SK-MEL-5 (cell line): ENCODE data around the gene ULK4. TPM values are rescaled to one million over a fixed set of nuclear protein-coding genes. Genes with fewer than 3 reads are reported as not detected.

Experiments used
- DNase-seq: peaks from one replicate; pipeline ENCODE4 v3.0.0-alpha.2; 2016; ENCODE audit warnings: low read depth, low spot score
- in situ Hi-C: cut with HindIII; loops from 2 replicates; pipeline ENCODE4 v1.10.0; 2016; ENCODE audit warnings: low sequenced_read_pairs, high pct_unique_total_duplicates, low pct_unique_long_range_greater_than_20kb
- total RNA-seq: library from RNA; depleted of rRNA; stranded (reverse); fragments of >200 nt; shearing (Covaris generic); gene quantifications from 2 replicates; pipeline ENCODE4 v1.2.3, GENCODE V29; 2014

The ULK4 gene
- total RNA-seq, 1 experiment from 2014 or later = 20.9 TPM

GRCh38 chr3:41640076-41640475 is 321.8 kb downstream of the ULK4 start:
- in situ Hi-C loops = no loop called here
- DNase-seq = no peak

- in situ Hi-C loops = no loop called here
- DNase-seq = no peak
Measured at GRCh38 chr3:41638381-41638780, 323.5 kb downstream of the ULK4 start.

- no peak for DNase-seq
- in situ Hi-C loops = no loop called here
Measured at GRCh38 chr3:41632700-41633099, 329.2 kb downstream of the ULK4 start.

- in situ Hi-C loops = no loop called here
- DNase-seq = no peak
Measured at GRCh38 chr3:41630708-41631107, 331.2 kb downstream of the ULK4 start.

GRCh38 chr3:41629986-41630385 is 331.9 kb downstream of the ULK4 start:
- no peak for DNase-seq
- in situ Hi-C loops = no loop called here

- DNase-seq = no peak
- in situ Hi-C loops = no loop called here
Measured at GRCh38 chr3:41629072-41629471, 332.8 kb downstream of the ULK4 start.

- in situ Hi-C loops = no loop called here
- no peak for DNase-seq
Measured at GRCh38 chr3:41627477-41628087, 334.3 kb downstream of the ULK4 start.

- peak; percentile 32 for DNase-seq
- in situ Hi-C loops = no loop called here
Measured at GRCh38 chr3:41612853-41613252, 349.1 kb downstream of the ULK4 start.

- DNase-seq = no peak
- in situ Hi-C loops = no loop called here
Measured at GRCh38 chr3:41611008-41611407, 350.9 kb downstream of the ULK4 start.

GRCh38 chr3:41608347-41608746 is 353.6 kb downstream of the ULK4 start:
- in situ Hi-C loops = no loop called here
- peak; percentile 46 for DNase-seq

GRCh38 chr3:41603807-41604206 is 358.1 kb downstream of the ULK4 start:
- no peak for DNase-seq
- in situ Hi-C loops = no loop called here

- in situ Hi-C loops = no loop called here
- DNase-seq = no peak
Measured at GRCh38 chr3:41602121-41602520, 359.8 kb downstream of the ULK4 start.

- in situ Hi-C loops = no loop called here
- no peak for DNase-seq
Measured at GRCh38 chr3:41601404-41601987, 360.4 kb downstream of the ULK4 start.

GRCh38 chr3:41600616-41601015 is 361.3 kb downstream of the ULK4 start:
- no peak for DNase-seq
- in situ Hi-C loops = no loop called here

- DNase-seq = no peak
- in situ Hi-C loops = no loop called here
Measured at GRCh38 chr3:41599127-41599484, 362.8 kb downstream of the ULK4 start.

GRCh38 chr3:41598402-41599126 is 363.3 kb downstream of the ULK4 start:
- in situ Hi-C loops = no loop called here
- no peak for DNase-seq

- DNase-seq = no peak
- in situ Hi-C loops = no loop called here
Measured at GRCh38 chr3:41593774-41594173, 368.1 kb downstream of the ULK4 start.

GRCh38 chr3:41592753-41593510 is 369.0 kb downstream of the ULK4 start:
- in situ Hi-C loops = no loop called here

More at GRCh38 chr3:41592753-41593510, 369.0 kb downstream of the ULK4 start:
- no peak for DNase-seq
